ENCODE measurements around the gene TEKT1. TPM values are rescaled to one million over a fixed set of nuclear protein-coding genes. Genes with fewer than 3 reads are reported as not detected.

Gene TEKT1
- total and polyA plus RNA-seq, 9 of the 15 experiments (the other 6 are each of a cell fraction or from before 2014, with no cell fraction given) = 0.06 TPM; not detected in 8

GRCh38 chr17:6756425-6757031, 75.0 kb downstream of the TEKT1 start:
- intact Hi-C loops (cut with micrococcal nuclease) (loop anchor here (5.0 kb wide), 1 partner anchor 266 kb away; the partner anchor contains the start of gene BCL6B), in situ Hi-C loops (cut with MboI) (no loop called here)
- H3K79me2 ChIP-seq (ENCODE audit: control insufficient read depth, insufficient read depth, low read length) = no peaks in the 10 kb centered on the region
- no TSS peak for BruUV-seq (replicated peaks)
- no peaks in the 10 kb centered on the region for H3K9me1 ChIP-seq (ENCODE audit: control insufficient read depth, insufficient read depth, low read length)
- CTCF ChIA-PET (ENCODE audit: low intra/inter-chr PET ratio) = no interaction called here
- DNase-seq (ENCODE audit: extremely low read depth in 1 of 4, low spot score in 3 of 4) (no peak), ATAC-seq (no peak), FAIRE-seq (no peak)
- H3K4me3 ChIP-seq = no peak overlapping the region
- WGBS (ENCODE audit: insufficient coverage, low coverage, missing lambda C conversion rate) = 24% methylated on average over 4 of the region's 13 CpGs
- H3K9me3 ChIP-seq (replicated peaks; ENCODE audit: control insufficient read depth, insufficient read depth, low read depth, low read length) = no peaks in the 10 kb centered on the region
- no peaks in the 10 kb centered on the region for H4K20me1 ChIP-seq (replicated peaks; ENCODE audit: control insufficient read depth, insufficient read depth, low read length)
- POLR2A ChIA-PET = no interaction called here
- peaks cover 3% of the 10 kb centered on the region in 2 experiments; a peak in 3 of 5 replicates for H3K4me1 ChIP-seq (replicated peaks in 1 of 2; ENCODE audit: control insufficient read depth in 2 of 2, insufficient read depth in 2 of 2, low read length in 2 of 2)
- peaks cover 0 to 9% of the 10 kb centered on the region in 2 experiments; a peak in 2 of 5 replicates for H3K27me3 ChIP-seq (ENCODE audit: control insufficient read depth in 2 of 2, insufficient read depth in 2 of 2, low read length in 2 of 2)
- H2AFZ ChIP-seq (ENCODE audit: low read depth, low read length) = no peak overlapping the region
- H3K4me2 ChIP-seq (ENCODE audit: insufficient read depth, low read length) = no peak overlapping the region
- no peaks in the 10 kb centered on the region for H3K36me3 ChIP-seq (ENCODE audit: control insufficient read depth, insufficient read depth, low read length)
- H3K27ac ChIP-seq (ENCODE audit: extremely low read depth, low read depth, low read length) = no peak overlapping the region
- no peak overlapping the region for H3K9ac ChIP-seq (ENCODE audit: insufficient read depth in 1 of 2, low read depth in 2 of 2, low read length in 2 of 2)
- TF ChIP-seq ZNF449 (CRISPR knock-in tag; IDR thresholded peaks at IDR 0.05) = no peak
- no peak for TF ChIP-seq MTA1 (IDR thresholded peaks at IDR 0.05; ENCODE audit: borderline replicate concordance)
- TF ChIP-seq ZNF780A (CRISPR knock-in tag; IDR thresholded peaks at IDR 0.05) = no peak
- no peak for TF ChIP-seq ZBTB33 (CRISPR knock-in tag; IDR thresholded peaks at IDR 0.05)
- no peak for TF ChIP-seq SMARCB1 (IDR thresholded peaks at IDR 0.05; ENCODE audit: insufficient read length, low read depth)
- no peak for TF ChIP-seq PHB2 (IDR thresholded peaks at IDR 0.05; ENCODE audit: low read depth)
- TF ChIP-seq ZBTB2 (IDR thresholded peaks at IDR 0.05) = no peak
- no peak for TF ChIP-seq XRCC5 (IDR thresholded peaks at IDR 0.05; ENCODE audit: low read depth, low read length)
- TF ChIP-seq NCOA1 (IDR thresholded peaks at IDR 0.05; ENCODE audit: low read depth) = no peak
- TF ChIP-seq ZNF3 (CRISPR knock-in tag; IDR thresholded peaks at IDR 0.05) = no peak
- no peak for TF ChIP-seq PHF8 (IDR thresholded peaks at IDR 0.05; ENCODE audit: borderline replicate concordance, low read length)
- no peak for TF ChIP-seq E2F1 (CRISPR knock-in tag; IDR thresholded peaks at IDR 0.05)
- TF ChIP-seq ZNF561 (CRISPR knock-in tag; conservative IDR thresholded peaks at IDR 0.05) = no peak
